ENCODE data around the gene PRR13.

GRCh38 chr12:53463802-53464560, 22.4 kb downstream of the PRR13 start:
- no peak for TF ChIP-seq CTCF (IDR thresholded peaks at IDR 0.05)
- TF ChIP-seq POLR2A (IDR thresholded peaks at IDR 0.05): no peak

Data from Peyer's patch (tissue), 4 donors.